AG08396 (cell line): Measurements from ENCODE around the gene CHRNA4.

Experiments
- DNase-seq: peaks from one replicate; pipeline ENCODE4 v3.0.0; 2012; ENCODE audit warnings: low spot score, mixed read lengths

CHRNA4 gene

GRCh38 chr20:63360850-63361518 is at the start of gene CHRNA4:
TSS of gene CHRNA4 (minus strand) at chr20:63361349. CDS start at chr20:63361165, 184 bp downstream.
- no peak for DNase-seq

DNA sequence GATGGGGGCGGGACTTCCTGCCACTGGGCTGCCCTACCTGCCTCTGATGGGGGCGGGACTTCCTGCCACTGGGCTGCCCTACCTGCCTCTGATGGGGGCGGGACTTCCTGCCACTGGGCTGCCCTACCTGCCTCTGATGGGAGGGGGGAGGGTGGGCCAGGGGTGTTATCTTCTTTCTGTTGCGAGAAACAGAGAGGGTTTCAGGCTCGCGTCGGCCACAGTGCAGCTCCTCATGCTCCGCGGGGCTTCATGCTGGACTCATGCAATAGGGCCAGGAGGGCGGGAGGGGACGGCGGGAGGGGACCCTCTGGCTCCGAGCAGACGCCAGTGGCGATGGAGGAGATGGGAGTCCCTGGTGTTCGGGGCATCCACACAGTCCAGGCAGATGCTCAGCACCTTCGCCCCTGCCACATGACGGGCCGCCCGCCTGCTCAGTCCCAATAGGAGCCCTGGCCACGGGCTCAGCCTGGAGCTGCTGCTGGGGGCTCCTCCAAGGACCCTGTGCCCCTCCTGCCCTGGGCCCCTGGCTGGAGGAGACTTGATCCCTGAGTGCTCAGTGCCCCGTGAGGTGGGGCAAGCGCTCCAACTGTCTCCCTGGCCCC is 48.8 kb upstream of the CHRNA4 start:
- DNase-seq = no peak

DNA sequence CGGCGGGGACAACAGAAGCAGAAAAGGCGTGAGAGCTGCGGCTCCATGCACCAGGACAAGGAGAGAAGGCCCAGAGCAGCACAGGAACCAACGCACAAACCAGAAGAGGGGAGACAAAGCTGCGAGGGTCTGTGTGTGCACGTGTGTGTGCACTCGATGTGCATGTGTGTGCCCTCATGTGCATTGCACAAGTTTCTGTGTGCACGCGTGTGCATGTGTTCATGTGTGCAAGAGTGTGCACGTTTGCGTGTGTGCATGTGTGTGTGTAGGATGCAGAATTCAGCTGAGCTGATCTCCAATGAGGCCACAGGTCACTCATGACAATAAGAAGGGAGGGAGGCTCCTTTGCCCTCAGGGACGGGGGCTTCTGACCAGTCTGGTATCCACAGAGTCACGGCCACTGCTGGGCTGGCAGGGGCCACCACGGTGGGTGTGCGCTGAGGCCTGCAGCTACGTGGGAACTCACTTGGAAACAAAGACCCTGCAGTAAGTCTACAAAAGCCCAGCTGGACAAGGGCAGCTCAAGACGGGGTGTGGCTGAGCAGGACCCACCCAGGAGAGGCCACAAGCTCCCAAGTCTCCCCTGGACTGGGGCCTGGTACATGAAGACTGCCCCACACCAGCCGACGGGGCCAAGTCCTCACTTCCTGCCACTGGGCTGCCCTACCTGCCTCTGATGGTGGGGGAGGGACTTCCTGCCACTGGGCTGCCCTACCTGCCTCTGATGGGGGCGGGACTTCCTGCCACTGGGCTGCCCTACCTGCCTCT is 48.1 kb upstream of the CHRNA4 start:
- no peak for DNase-seq

DNA sequence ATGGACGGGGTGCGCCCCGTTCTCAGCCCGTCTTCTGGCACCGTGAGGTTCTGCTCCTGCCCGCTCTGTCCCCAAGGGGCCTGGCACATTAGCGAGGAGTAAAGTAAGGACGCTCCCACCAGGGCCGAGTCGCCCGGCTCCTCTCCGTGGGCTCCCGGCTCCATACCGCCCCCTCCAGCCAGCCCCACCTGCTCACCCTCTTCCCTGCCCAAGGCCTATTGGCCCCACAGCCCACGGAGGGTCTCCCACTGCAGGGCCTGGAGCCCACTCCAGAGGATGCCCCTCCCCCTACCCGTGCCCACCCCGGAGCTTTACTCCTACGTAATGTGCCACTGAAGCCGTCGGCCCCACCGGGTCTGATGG is 47.5 kb upstream of the CHRNA4 start:
- no peak for DNase-seq

DNA sequence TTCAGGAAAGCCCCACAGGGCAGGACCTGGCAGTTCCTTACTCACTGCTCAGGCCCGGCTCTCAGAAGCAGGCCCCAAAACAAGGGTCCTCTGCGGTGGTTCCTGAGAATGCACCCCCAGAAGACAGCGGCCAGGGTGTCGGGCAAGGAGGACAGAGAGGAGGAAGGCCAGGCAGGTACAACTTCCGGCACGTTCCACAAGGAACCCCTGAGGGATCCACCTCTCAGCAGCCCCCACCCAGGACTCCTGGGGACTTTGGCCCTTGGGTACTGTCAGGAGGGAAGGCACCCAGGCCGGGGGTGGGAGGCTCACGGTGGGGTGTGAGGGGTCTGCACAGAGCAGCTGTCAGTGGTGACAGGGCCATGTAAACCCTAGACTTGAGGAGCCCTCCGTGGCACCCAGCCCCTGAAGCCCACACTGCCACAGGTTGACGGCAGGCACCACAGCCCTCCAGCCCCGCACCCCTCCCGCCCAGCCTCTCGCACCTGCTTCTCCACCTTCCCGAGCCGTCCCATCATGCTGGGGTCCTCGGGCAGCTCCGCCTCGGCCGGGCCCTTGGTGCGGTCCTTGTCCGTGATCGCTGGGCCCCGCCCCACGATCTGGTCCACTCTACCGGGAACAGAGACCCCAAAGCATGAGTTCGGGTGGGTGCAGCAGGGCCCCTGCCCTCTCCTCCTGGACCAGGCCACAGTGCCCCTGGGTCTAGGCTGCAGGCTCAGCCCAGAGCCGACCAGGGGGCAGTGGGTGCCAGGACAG is 47.0 kb upstream of the CHRNA4 start:
- no peak for DNase-seq

DNA sequence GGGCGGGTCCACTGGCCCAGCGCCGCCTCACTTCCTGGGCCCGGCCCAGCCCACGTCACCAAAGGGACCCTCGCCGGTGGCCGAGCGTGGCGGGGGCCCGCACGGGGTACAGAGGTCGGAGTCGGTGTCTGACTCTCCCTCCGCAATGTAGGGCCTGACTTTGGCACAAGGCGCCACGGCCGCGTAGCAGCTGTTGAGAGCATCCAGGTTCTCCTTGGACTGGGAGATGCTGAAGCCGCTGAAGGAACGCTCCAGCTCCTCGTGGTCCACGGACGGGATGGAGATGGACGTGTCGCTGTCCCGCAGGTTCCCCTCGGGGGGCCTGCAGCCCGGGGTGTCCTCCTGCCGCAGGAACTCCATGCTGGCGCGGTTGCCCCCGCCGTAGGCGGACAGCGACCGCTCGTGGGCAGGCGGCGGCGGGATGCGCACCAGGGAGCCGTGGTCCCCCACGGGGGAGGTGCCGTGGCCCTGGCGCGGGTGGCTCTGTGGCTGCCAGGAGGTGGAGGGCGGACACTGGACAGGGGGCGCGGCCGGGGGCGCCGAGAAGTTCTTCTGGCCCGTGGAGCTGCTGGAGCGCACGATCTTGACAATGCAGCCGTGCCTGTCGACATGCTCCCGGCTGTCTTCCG is 45.6 kb upstream of the CHRNA4 start:
- no peak for DNase-seq

- no peak for DNase-seq
These were observed 44.9 kb upstream of the CHRNA4 start for GRCh38 chr20:63406011-63406410.

DNA sequence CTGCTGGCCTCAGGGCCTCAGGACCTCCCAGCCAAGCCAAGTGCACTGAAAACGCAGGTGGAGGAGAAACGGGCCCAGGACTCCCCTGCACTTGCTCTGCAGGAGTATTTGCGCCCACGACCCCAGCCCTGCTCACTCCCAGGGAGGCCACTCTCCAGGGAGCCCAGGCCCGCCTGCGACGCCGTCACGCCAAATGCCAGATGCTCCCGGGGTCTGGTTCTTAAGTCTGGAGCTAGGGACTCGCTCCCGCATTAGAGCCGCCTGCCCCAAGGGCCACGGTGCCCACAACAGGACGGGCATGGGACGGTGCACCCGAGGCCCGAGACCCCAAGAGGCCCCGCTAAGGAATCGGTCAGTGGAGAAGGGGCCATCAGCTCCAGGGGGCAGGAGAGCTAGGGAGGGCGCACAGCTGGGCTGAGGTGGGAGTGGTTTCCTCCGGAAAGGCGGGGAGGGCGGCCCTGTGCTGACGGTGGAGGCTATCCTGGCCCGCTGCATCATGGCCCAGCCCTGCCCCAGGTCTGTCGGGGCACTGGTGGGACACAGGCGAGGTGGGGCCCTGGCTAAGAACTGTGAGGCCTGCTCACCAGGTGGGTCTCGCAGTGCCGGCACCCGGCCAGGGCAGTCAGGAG is 44.1 kb upstream of the CHRNA4 start:
- DNase-seq = no peak

- no peak for DNase-seq
These were observed 43.3 kb upstream of the CHRNA4 start for GRCh38 chr20:63404129-63405085.

- DNase-seq = no peak
These were observed 42.4 kb upstream of the CHRNA4 start for GRCh38 chr20:63403403-63404105.

DNA sequence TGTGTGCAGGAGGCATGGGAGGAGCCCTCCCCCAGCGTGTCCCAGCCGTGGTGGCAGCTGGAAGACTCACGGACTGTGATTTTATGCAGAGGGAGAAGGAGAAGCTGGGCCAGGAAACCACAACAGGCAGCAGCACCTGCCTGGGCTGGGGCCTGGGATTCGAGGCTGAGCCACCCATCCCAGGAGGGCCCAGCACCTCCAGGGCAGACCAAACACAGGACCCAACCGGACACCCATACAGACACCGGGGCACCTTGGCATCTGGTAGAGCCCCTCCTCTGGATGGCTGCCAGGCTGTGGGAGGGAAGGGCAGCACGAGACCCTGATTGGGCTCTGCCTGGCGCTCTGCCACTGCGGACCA is 41.7 kb upstream of the CHRNA4 start:
- DNase-seq = no peak

- DNase-seq = no peak
These were observed 41.2 kb upstream of the CHRNA4 start for GRCh38 chr20:63402181-63402859.

GRCh38 chr20:63401384-63402110 is 40.4 kb upstream of the CHRNA4 start:
- no peak for DNase-seq

DNA sequence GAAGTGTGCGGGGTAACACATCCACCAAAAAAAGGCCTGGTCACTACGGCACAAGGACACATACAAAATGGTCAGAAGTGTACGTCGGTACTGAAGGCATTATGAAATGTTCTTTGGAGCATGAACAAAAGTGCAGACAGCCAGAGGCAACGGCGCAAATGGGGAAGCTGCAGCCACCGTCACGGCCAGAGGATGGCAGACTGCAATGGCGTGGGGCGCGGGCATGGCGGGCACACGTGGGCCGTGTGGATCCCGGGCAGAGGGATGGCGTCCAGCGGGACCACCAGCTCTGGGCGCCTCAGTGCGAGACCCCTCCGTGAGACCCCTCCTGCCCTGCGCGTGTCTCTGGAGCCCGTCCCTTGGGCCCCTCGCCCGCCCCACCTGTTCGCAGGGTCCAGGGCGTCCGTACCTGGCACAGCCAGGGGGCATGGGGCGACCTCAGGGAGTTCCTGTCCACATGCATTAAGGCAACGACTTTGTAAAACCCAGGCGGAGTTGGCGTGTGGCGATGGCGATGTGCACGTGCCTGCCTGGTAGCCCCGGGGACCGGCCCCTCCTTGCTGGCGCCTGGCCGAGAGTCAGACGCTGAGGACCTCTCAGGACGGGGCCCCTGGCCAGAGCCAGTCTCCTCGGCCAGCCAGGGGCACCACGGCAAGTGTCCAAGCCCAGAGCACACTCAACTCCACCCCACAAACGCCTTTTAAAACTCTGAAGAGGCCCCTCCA is 39.5 kb upstream of the CHRNA4 start:
- no peak for DNase-seq

- no peak for DNase-seq
These were observed 38.6 kb upstream of the CHRNA4 start for GRCh38 chr20:63399596-63400375.

DNA sequence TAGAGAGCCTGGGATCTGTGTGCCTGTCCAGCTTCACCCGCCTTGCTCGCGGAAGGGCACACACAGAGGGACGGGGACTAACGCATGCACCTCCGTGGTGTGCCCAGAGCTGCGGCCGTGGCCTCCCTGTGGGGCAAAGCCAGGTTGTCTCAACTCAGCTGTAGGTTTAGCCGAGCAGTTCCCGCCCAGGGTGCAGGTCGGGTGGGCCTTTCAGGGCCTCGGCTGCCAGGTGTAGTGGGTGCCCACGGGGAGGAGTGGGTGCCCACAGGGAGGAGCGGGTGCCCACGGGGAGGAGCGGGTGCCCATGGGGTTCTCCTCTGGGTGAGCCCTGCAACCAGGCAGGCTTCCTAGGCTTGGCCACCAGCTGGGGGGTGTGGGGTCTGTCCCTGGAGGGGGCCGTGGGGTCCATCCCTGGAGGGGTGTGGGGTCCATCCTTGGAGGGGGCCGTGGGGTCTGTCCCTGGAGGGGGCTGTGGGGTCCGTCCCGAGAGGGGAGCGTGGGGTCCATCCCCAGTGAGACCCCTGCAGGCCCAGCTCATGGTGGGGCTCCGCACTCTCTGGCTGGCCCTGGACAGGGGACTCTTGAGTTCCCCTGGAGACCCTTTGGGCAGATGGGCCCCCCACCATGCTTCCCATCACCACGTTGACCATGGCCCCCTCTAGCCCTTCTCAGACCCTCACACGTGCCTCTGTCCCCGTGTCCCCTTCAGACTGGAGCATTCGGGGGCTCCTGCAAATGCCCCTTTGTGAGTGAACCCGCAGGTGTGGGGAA is 37.8 kb upstream of the CHRNA4 start:
- no peak for DNase-seq
